NOMO-1 (cell line): Measurements from ENCODE around the gene PFKP.

Experiments used
- DNase-seq, 2 experiments: peaks; one replicate each; lab custom pipeline; 2025; ENCODE audit not compliant: unreplicated experiment in 2 of 2; lab: John Stamatoyannopoulos, UW

The PFKP gene

DNA sequence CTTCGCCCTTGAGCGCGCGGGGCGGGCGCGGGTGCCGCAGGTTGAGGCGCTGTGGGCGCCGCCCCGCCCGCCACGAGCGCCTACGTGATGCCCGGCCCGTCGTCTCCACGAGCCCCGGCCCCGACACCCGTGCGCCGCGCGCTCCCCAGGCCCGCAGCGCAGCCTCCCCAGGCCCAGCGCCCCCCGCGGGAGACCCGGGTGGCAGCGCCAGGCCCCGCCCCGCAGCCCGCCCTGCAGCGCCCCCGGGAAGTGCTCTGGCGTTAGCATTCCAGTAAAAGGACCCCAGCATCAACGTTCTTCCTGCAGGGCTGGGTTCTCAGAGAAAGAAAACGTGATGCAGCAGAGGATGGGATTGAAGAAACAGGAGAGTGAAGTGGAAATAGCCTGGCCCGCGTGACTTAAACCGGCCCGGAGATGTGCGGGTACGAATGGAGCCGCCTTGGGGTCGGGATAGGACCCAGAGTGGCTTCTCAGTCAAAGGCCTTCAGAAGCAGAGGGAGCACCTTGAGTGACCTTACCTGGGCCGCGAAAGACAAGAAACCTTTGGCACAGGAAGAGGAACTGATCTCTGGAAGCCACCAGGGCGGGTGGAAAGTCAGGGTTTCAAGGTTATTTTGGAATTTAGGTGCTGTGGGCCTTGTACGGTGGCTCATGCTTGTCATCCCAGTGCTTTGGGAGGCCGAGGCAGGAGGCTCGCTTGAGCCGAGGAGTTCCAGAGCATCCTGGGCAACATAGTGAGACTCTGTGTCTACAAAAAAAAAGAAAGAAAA is 1.8 kb downstream of the PFKP start:
- no peak for DNase-seq

DNA sequence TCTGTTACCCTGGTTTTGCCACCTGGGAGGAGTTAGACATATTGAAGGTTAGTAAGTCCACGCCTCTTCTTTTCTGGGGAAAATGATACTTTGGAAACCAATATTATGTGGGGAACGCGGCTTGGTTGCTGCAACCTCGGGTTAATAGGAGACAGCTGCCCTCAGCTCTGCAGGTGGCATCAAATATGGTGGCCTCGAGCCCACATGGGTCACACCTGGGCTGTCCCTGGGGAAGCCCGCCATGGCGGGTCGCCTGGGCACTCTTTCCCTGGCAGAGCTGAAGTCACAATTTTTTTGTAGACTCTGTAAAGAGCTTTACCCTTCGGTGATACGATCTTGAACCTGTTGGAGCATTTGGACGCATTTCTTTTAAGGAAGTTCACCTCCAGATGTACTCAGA is 2.5 kb downstream of the PFKP start:
- DNase-seq = no peak

DNA sequence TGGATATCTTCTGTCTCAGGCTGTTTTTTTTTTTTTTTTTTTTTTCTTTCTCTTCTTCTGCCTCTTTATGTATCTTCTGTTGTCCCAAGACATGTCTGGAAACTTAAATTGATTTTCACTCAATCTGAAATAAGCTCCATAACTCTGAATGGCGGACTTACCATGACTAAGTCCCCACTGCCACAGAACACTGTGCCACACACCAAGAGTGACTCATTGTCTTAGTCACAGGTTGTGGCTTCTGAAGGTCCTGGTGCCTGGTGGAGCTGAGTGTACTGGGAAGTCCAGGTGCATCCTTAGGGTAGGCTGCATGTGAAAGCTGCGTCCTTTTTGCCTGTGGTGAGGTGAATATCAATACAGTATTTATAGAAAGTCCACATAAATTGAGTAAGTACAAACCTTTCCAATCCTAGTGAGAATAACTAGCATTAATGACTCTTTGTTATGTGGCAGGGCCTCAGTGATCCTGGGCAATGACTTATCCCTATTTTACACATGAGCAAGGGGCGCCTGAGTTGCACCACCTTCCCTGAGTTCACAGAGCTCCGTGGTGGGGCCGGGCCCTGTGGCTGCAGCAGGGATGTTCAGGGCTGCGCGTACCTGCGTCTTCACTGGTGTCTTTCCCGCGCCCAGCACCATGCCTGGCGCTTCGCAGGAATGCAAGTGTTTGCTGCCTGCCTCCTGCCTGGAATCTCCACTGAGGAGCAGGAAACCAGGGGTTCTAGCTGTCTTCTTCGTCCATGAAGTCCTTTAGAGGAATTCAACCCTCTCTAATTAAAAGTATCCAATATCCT is 4.3 kb downstream of the PFKP start:
- no peak for DNase-seq

DNA sequence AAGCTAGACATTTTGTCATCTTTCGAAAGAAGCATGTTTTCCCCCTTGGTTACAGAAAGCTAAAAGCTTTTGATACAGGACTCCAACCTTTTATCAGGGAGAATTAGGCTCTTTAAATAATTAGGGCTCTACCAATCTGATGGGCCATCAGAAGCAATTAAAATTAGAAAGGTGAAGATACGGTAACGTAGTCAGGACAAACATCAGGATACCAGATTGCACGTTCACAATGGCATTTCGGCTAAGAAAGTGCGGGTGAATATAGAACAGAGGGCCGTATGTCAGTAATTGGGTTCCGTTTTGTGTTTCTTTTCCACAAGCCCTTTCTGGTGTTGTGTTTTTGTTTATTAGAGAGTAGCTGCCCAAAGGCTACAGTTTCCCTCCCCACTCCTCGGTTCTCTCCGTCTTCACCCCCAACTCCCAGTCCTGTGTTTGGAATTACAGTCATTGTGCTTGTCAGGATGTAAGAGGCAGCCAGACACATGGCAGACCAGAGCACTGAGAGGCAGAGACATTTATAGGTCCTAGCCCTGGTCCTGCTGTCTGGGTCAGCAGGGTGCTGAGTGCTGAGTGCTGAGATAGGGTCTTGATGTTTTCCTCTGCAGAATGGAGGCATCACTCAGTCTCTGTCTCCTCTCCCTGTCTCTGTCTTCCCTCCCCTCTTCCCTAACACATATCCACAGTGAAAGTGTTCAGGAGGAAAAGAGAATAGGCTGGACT is 5.5 kb downstream of the PFKP start:
- no peak for DNase-seq

- no peak for DNase-seq
These were observed 6.9 kb downstream of the PFKP start for GRCh38 chr10:3074145-3074665.

DNA sequence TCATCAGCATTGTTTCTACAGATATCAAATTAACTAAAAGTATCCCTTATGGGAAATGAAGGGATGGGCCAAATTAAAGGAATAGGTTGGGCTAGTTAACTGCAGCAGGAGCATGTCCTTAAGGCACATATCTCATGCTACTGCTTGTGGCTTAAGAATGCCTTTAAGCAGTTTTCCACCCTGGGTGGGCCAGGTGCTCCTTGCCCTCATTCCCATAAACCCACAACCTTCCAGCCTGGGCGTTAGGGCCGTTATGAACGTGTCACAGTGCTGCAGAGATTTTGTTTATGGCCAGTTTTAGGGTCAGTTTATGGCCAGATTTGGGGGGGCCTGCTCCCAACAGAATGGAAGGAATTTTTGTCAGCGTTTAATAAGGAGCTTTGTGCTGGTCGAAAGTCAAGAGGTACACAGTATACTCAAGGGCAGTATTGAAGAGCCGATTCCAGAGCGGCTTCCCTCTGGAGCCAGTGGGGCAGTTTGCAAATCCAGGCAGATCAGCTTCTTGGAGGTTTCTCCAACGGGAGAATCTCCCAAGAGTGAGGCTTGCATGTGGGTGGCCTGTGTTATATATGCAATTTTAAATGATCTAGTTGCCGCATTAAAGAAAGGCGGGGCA is 7.7 kb downstream of the PFKP start:
- DNase-seq = no peak

GRCh38 chr10:3076138-3076537 is 8.8 kb downstream of the PFKP start:
- no peak for DNase-seq

DNA sequence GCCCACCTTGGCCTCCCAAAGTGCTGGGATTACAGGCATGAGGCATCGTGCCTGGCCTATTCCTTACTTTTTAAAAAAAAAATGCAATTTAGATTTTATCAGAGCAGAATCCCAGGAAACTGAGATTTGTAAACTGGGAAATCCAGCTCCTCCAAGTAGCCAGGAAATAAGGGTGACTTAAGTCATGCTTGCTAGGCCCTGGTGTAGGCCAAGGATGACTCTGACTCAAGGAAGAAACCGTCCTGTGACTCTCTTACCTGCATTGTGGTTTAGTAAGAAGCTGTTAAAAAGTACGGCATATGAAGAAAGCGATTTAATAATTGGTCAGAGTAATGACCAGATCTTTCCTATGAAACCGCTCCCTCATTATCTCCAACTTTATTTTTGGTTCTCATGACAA is 10.2 kb downstream of the PFKP start:
- no peak for DNase-seq

DNA sequence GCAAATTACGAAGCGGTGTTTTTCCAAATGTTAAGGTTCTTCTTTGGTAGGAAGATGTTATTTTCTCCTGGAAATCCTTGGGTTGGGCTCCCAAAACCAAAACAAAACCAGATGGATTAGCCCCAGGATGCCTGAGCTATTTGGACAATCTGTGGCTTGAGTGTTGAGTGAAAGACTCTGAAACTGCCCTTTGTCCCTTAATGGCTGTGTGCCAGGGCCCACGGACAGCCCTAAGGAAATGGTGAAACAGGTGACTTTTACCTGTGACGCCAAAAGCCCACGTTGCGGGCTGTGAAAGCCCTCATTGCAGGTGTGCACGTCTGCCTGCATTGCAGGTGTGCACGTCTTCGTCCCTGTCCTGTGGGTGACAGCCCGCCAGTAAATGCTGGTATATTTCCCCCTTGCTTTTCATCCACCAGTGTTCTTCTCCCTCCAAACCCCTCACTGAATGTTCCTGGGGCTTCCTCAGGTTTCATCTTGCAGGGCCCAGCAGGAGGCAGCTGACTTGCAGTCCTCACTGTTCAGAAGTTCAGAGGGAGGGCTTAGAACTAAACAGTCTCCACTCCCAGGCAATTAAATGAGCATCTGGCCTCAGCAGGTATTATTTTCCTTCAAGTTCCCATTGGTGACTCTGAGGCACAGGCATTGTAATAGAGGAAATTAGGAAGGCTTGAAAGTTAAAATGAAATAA is 10.7 kb downstream of the PFKP start:
- DNase-seq = no peak

GRCh38 chr10:3081383-3081981 is 14.1 kb downstream of the PFKP start:
- DNase-seq = no peak

DNA sequence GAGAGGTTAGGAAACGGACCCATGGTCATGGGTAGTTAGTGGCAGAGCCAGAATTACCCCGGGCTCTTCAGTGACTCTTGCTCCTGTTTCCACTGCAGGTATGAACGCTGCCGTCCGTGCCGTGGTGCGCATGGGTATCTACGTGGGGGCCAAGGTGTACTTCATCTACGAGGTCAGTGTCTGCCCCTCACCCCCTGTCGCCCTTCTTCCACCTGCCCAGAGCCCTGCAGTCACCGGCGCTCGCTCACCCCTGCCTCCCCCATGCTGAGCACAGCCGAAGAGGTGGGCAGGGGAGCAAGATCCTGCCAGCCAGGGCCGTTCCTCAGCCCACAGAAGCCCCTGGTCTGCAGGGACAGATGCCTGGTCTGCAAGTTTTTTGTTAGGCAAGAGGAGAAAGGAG is 14.9 kb downstream of the PFKP start:
- no peak for DNase-seq

- no peak for DNase-seq
These were observed 18.6 kb downstream of the PFKP start for GRCh38 chr10:3085785-3086567.

- no peak for DNase-seq
These were observed 23.0 kb downstream of the PFKP start for GRCh38 chr10:3090388-3090787.

GRCh38 chr10:3090914-3091787 is 23.8 kb downstream of the PFKP start:
- no peak for DNase-seq

DNA sequence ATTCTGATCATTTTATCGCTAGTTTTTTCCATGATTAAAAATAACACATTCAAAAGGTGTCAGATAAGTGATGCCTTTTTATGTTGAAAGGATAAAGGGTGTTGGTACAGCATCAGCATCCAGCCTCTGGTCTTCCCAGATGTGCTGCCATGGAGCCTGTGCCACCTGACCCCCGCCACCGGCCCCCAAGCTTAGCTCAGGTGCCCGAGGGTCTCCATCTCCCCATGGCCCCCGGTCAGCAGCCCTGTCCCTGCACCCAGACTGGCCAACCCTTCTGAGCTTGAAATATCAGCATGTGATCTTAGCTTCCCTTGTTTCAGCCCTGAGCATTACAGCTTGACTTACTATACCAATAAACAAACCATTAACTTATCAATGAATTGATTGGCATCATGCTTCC is 24.6 kb downstream of the PFKP start:
- no peak for DNase-seq

DNA sequence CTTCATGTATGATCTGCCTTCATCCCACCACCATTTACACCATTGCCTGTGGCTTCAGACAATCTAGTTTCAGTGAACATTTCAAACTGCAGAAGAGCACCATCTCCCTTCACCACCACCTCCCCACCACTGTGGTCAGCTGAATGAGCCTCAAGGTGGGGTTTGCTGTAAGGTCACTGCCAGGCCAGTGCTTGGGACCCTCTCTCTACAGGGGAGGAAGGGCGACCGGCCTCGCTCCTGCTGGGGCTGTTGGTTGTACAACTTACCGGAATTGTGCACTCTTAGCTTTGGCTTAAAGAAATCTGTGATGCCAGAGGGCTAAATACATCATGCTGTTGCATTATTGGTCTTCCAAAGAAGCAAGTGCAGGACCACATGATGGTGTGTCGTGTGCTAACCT is 26.6 kb downstream of the PFKP start:
- DNase-seq = no peak

DNA sequence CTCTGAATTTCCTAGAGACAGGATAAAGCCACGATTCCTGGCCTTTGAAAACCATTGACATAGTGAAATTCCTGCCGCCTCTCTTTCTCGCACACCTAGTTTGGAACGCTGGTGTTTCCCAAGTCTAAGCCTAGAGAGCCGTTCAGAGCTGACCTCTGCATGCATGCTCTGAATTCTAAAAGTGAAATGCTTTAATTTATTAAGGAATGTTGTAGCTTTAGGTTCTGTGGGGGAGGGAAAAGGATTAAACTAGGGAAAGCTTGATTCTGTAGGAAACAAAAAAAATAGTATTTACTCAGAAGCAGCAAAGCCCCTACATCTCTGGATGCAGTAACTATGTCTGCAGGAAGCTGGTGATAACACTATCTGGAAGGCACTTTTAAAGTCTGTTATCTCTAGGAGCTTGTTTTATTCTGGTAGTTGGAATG is 27.3 kb downstream of the PFKP start:
- DNase-seq = no peak
